Memory B cell (primary cell): Measurements from ENCODE around the gene ERC1.

ENCODE experiments used
- ATAC-seq: fragments of 150-1000 bp; cut with Tn5 transposase; 2 replicates; pipeline ENCODE4 v1.10.0; 2021; ENCODE audit warnings: low read depth, mild to moderate bottlenecking, moderate library complexity
- DNase-seq, 2 donors: peaks; one replicate each; pipeline ENCODE4 v3.0.0; 2022; ENCODE audit warnings: low spot score in 2 of 2
- H3K27ac Mint-ChIP-seq: one replicate; pipeline ENCODE4 v1.8.0; 2022; ENCODE audit warnings: mild to moderate bottlenecking, moderate library complexity, mixed read lengths
- H3K27me3 Mint-ChIP-seq: one replicate; pipeline ENCODE4 v1.8.0; 2022; ENCODE audit warnings: mixed read lengths
- H3K36me3 Mint-ChIP-seq: one replicate; pipeline ENCODE4 v1.8.0; 2022; ENCODE audit warnings: mild to moderate bottlenecking, mixed read lengths
- H3K4me1 Mint-ChIP-seq: one replicate; pipeline ENCODE4 v1.8.0; 2022; ENCODE audit warnings: mixed read lengths
- H3K4me3 Mint-ChIP-seq: one replicate; pipeline ENCODE4 v1.8.0; 2022; ENCODE audit warnings: mild to moderate bottlenecking, moderate library complexity, mixed read lengths
- H3K9me3 Mint-ChIP-seq: one replicate; pipeline ENCODE4 v1.8.0; 2022; ENCODE audit warnings: mixed read lengths

The ERC1 gene

DNA sequence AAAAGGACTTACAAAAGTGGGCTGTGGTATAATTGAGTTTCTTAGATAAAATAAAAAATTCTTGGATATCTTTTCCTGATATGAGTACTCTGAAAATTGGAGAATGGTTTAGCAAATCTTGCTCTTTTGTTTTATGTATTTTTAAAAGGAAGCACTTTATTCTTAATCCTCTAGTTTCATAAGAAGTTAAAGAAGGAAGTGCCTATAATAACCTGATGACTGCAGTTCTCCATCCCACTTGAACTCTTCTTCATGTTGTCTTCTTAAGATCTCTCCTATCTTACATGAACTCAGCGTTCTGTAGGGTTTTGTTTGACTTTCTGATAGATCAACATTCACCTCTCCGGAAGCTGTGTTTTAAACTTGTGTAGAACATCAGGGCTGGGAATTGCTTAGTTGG is 271.0 kb downstream of the ERC1 start:
- no peak for ATAC-seq
- Mint-ChIP-seq H3K4me1 (no peaks in the 10 kb centered on the region), H3K27ac (no peak overlapping the region), H3K4me3 (no peak overlapping the region), H3K9me3 (no peaks in the 10 kb centered on the region), H3K27me3 (no peaks in the 10 kb centered on the region), H3K36me3 (peaks cover 35% of the 10 kb centered on the region)
- DNase-seq, result no peak

DNA sequence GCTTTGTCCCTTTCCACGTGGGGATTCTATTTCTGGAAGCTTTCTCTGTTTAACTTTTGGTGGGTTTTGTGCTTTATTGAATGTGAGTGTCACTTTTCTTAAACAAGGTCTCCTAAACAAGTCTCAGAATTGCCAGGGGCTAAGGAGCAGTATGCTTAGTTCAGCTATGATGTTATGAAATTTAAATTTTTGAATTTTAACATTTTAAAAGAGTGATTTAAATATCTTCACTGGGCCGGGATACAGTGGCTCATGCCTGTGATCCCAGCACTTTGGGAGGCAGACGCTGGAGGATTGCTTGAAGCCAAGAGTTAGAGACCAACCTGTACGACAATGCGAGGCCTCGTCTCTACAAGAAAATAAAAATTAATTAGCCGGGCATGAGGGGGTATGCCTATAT is 276.2 kb downstream of the ERC1 start:
- DNase-seq (no peak), ATAC-seq (no peak)
- H3K27ac Mint-ChIP-seq, result no peak overlapping the region
- no peaks in the 10 kb centered on the region for H3K27me3 Mint-ChIP-seq
- H3K36me3 Mint-ChIP-seq, result peaks cover 40% of the 10 kb centered on the region
- no peak overlapping the region for H3K4me3 Mint-ChIP-seq
- no peaks in the 10 kb centered on the region for H3K9me3 Mint-ChIP-seq
- peaks cover 5% of the 10 kb centered on the region for H3K4me1 Mint-ChIP-seq

DNA sequence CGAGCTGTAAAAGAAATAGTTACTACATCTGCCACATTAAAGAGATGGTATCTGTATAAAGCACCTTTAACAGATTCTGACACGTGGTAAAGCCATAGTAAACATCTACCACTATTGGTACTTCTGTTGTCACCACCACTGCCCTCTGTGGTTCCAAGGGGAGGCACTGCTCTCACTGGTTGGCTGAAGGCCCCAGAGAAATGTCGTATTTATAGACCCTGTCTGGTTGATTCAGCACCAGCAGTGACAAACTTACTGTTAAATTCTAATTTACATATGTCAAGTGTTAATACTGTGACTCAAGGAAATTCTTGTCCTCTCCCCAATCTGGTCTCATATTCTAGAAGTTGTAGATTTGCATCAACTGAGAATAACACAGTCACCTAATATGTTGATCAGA is 281.1 kb downstream of the ERC1 start:
- Mint-ChIP-seq H3K27ac (no peak overlapping the region), H3K9me3 (no peaks in the 10 kb centered on the region), H3K27me3 (no peaks in the 10 kb centered on the region), H3K36me3 (peaks cover 25% of the 10 kb centered on the region), H3K4me1 (peaks cover 8% of the 10 kb centered on the region), H3K4me3 (no peak overlapping the region)
- no peak for ATAC-seq
- DNase-seq, result no peak

DNA sequence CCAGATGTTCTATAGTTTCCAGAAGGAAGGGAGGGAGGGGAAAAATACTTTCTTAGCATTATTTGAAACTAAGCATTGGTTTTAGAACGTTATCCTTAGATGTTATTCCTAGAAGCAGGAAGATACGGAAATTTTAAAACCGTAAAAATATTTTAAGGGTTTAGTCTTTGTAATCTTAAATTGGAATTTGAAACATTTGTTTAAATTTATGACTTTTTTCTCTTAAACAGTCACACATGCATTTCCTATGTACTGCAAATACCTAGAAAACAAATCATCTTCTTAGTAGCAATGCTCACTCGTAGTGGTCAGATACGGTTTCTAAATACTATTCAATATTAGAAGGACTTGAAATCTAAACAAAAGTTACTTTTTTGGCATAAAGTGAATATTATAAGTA is 282.0 kb downstream of the ERC1 start:
- H3K36me3 Mint-ChIP-seq, result peaks cover 25% of the 10 kb centered on the region
- ATAC-seq (no peak), DNase-seq (no peak)
- no peaks in the 10 kb centered on the region for H3K27me3 Mint-ChIP-seq
- H3K9me3 Mint-ChIP-seq, result no peaks in the 10 kb centered on the region
- no peak overlapping the region for H3K4me3 Mint-ChIP-seq
- peaks cover 8% of the 10 kb centered on the region for H3K4me1 Mint-ChIP-seq
- H3K27ac Mint-ChIP-seq, result no peak overlapping the region

DNA sequence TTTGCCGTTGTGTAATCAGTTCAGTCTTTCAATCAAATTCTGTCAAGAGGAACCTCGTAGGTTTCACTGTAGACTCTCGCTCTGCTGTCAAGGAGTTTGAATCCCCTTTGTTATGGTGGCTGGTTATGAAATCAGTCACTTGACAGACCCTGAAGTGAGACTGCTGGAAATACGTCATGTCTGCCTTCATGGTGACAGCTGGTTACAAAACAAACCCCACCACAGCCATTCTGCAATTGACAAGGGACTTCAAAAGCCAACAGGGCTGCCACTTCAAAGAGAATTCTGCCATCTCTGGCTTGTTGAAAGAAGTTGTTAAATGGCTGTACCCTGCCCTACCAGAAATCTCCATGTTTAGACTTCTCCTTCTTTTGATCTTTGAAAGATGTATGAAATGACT is 286.9 kb downstream of the ERC1 start:
- ATAC-seq, result peak; percentile 38
- H3K4me3 Mint-ChIP-seq, result no peak overlapping the region
- DNase-seq, result no peak
- no peaks in the 10 kb centered on the region for H3K27me3 Mint-ChIP-seq
- H3K4me1 Mint-ChIP-seq, result peaks cover 2% of the 10 kb centered on the region
- H3K36me3 Mint-ChIP-seq, result peaks cover 13% of the 10 kb centered on the region
- H3K9me3 Mint-ChIP-seq, result no peaks in the 10 kb centered on the region
- peak overlapping the region; percentile 38 for H3K27ac Mint-ChIP-seq

DNA sequence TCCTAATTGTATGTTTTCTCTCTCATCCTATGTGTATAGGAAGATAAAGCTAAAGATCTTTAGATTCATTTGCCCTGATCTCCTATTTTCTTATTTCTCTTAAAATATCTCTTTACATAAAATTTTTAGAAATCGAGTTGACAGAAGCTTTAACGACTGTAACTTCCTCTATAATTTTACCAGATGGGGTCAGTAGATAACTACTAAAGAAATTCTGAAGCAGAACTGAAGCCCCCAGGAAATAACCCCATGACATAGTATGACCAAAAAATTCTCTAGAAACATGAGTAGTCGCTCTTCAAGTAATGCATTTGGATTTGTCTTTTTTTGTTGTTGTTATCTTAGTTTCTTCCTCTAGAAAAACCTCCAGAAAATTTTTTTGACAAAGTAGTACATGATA is 288.0 kb downstream of the ERC1 start:
- H3K4me3 Mint-ChIP-seq, result no peak overlapping the region
- ATAC-seq (no peak), DNase-seq (no peak)
- H3K36me3 Mint-ChIP-seq, result peaks cover 13% of the 10 kb centered on the region
- peaks cover 2% of the 10 kb centered on the region for H3K4me1 Mint-ChIP-seq
- H3K27me3 Mint-ChIP-seq, result no peaks in the 10 kb centered on the region
- no peaks in the 10 kb centered on the region for H3K9me3 Mint-ChIP-seq
- no peak overlapping the region for H3K27ac Mint-ChIP-seq

DNA sequence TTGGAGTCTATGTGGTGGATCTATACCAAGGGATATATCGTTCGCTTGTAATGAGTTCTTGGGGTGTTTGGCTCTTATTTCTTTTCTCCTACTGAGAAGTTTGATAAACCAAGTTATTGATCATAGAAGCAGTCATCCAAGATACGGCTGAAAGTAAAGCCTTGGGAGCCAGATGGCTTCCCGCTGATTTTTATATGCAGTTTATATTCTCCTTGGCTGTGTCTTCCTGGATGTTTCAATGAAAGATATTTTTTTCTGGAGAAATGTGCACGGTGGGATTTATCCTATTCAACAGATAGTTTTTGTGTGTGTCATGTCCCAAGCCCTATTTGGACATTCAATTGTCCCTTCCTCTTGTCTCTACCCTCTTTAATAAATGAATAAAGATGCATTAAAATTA is 289.0 kb downstream of the ERC1 start:
- Mint-ChIP-seq H3K9me3 (no peaks in the 10 kb centered on the region), H3K4me3 (no peak overlapping the region), H3K4me1 (peaks cover 2% of the 10 kb centered on the region), H3K27ac (no peak overlapping the region), H3K27me3 (no peaks in the 10 kb centered on the region), H3K36me3 (peaks cover 13% of the 10 kb centered on the region)
- ATAC-seq (no peak), DNase-seq (no peak)

DNA sequence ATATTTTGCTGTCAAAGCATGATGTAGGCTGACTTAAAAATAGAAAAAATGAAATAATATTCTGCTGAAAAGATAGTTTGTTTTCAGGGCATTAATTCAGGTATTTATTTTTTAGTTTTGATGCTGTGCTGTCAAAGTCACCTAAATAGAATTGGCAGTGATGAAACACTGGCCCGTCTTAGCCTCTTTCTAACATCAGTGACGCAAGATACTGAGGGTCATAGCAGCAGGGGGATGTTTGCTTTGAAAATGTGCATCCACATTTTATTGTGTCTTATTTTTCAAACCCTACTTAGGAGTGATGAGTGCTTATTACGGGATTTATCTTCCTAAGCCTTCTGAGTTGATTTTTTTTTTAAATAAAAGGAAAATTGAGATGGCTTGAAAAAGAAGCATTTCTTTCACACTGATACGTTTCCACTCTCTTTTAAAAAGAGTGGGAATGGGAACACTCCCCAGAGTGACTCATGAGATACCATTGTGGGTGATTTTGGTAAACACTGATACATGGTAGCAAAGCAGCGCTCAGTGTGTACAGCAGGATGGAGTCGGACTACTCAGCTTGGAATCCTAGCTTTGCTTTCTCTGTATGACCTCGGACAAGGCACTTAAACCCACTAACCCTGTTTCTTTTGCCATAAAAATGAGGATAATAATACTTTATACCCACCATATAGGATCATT is 290.8 kb downstream of the ERC1 start:
- Mint-ChIP-seq H3K27ac (no peak overlapping the region), H3K4me3 (no peak overlapping the region), H3K9me3 (no peaks in the 10 kb centered on the region), H3K27me3 (no peaks in the 10 kb centered on the region), H3K4me1 (no peaks in the 10 kb centered on the region), H3K36me3 (peaks cover 6% of the 10 kb centered on the region)
- ATAC-seq (no peak), DNase-seq (no peak)

DNA sequence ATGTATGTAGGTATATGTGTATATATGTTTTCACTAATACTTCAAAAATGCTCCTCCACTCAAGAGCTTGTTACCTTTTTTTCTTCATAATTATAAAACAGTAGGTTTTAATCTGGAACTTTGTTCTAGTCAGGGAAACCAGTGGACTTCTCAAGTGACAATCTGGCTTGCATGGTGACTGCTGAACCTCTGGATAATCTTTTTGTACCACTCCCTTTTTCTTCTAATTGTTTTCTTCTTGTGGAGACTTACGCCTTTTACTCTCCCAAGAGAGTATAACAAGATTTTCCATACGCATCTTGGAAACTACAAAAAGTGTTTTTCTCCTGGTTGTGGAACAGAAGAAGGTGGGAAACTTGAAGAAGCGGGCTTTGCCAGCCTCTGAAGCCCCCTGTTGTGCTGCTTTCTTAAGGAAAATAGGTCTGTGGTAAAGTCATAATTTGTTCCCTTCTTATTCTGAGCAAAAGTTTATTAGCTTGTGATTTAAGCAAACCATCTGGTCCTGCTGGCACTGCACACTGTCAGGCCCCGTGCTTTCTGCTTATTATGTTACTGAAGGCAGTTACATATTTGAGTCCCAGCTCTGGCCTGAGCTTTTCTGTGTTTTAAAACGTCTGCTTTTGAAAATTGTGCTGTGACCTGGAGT is 291.8 kb downstream of the ERC1 start:
- ATAC-seq (no peak), DNase-seq (no peak)
- Mint-ChIP-seq H3K27me3 (no peaks in the 10 kb centered on the region), H3K9me3 (no peaks in the 10 kb centered on the region), H3K36me3 (peaks cover 8% of the 10 kb centered on the region), H3K4me1 (no peaks in the 10 kb centered on the region), H3K27ac (no peak overlapping the region), H3K4me3 (no peak overlapping the region)

DNA sequence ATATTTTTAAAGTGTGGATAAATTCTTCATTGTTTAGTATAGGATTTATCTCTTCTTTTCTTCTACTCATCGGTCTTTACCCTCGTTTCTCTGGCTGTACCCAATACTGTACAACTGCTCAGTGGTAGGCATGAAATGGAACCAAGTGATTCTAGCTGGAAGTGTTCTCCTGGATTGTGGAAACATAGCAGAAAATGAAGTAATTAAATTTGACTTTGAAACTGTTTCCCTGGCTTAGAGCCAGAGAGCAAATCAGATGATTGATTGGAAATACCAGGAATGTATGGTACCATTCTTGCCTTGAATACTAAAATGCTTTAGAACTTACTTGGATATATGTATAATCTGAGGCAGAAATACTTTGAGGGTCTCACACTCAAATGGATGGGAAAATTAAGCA is 292.3 kb downstream of the ERC1 start:
- H3K27ac Mint-ChIP-seq, result no peak overlapping the region
- no peak for ATAC-seq
- peaks cover 8% of the 10 kb centered on the region for H3K36me3 Mint-ChIP-seq
- DNase-seq, result no peak
- H3K9me3 Mint-ChIP-seq, result no peaks in the 10 kb centered on the region
- H3K4me1 Mint-ChIP-seq, result no peaks in the 10 kb centered on the region
- no peaks in the 10 kb centered on the region for H3K27me3 Mint-ChIP-seq
- H3K4me3 Mint-ChIP-seq, result no peak overlapping the region

DNA sequence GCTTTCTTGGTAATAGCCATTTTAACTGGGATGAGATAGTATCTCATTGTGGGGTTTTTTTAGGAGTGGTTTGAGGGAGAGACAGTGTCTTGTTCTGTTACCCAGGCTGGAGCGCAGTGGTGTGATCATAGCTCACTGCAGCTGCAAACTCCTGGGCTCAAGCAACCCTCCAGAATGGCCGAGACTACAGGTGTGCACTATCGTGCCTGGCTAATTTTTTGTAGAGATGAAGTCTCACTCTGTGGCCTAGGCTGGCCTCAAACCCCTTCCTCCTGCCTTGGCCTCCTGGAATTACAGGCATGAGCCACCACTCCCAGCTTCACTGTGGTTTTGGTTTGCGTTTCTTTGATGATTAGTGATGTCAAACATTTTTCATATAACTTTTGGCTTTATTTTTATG is 293.6 kb downstream of the ERC1 start:
- DNase-seq, result no peak
- peaks cover 9% of the 10 kb centered on the region for H3K36me3 Mint-ChIP-seq
- ATAC-seq, result no peak
- H3K27ac Mint-ChIP-seq, result no peak overlapping the region
- H3K4me1 Mint-ChIP-seq, result peaks cover under 1% of the 10 kb centered on the region
- no peaks in the 10 kb centered on the region for H3K27me3 Mint-ChIP-seq
- H3K4me3 Mint-ChIP-seq, result no peak overlapping the region
- H3K9me3 Mint-ChIP-seq, result no peaks in the 10 kb centered on the region

DNA sequence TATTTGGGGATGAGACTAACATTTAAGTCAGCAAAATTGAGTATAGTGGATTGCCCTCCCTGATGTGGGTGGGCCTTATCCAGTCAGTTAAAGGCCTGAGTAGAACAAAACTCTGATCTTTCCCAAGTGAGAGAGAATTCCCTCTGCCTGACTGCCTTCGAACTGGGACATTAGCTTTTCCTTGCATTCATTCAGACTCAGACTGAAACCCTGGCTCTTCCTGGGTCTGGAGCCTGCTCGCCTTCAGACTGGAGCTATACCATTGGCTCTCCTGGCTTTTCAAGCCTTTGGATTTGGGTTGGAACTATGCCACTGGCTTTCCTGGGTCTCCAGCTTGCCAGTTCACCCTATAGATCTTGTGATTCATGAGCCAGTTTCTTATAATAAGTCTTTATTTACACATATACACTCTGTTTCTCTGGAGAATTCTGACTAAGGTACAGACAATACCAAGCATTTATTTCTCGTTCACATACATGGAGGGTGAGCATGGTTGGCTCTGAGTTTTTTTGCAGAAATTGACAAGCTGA is 296.5 kb downstream of the ERC1 start:
- ATAC-seq (no peak), DNase-seq (no peak)
- peaks cover 19% of the 10 kb centered on the region for H3K36me3 Mint-ChIP-seq
- H3K27me3 Mint-ChIP-seq, result no peaks in the 10 kb centered on the region
- H3K9me3 Mint-ChIP-seq, result no peaks in the 10 kb centered on the region
- H3K27ac Mint-ChIP-seq, result no peak overlapping the region
- no peak overlapping the region for H3K4me3 Mint-ChIP-seq
- peaks cover 3% of the 10 kb centered on the region for H3K4me1 Mint-ChIP-seq

DNA sequence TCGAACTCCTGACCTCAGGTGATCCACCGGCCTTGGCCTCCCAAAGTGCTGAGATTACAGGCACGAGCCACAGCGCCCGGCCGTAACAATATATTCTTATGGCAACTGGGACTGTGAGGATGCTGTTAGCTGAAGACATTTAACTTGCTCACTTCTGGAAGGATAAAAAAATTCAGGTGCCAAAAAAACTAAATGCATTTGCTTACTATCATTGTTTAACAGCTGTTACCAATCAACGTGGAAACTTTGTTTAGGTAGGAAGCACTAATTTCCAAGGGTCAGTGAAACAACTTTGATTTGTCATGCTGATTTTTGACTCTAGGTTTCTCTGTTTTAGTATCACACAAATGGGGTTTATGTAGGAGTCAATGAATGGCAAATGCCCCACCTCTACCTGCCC is 297.3 kb downstream of the ERC1 start:
- DNase-seq, result no peak
- no peak for ATAC-seq
- H3K9me3 Mint-ChIP-seq, result no peaks in the 10 kb centered on the region
- H3K36me3 Mint-ChIP-seq, result peaks cover 19% of the 10 kb centered on the region
- H3K27me3 Mint-ChIP-seq, result no peaks in the 10 kb centered on the region
- H3K27ac Mint-ChIP-seq, result no peak overlapping the region
- peaks cover 3% of the 10 kb centered on the region for H3K4me1 Mint-ChIP-seq
- no peak overlapping the region for H3K4me3 Mint-ChIP-seq

DNA sequence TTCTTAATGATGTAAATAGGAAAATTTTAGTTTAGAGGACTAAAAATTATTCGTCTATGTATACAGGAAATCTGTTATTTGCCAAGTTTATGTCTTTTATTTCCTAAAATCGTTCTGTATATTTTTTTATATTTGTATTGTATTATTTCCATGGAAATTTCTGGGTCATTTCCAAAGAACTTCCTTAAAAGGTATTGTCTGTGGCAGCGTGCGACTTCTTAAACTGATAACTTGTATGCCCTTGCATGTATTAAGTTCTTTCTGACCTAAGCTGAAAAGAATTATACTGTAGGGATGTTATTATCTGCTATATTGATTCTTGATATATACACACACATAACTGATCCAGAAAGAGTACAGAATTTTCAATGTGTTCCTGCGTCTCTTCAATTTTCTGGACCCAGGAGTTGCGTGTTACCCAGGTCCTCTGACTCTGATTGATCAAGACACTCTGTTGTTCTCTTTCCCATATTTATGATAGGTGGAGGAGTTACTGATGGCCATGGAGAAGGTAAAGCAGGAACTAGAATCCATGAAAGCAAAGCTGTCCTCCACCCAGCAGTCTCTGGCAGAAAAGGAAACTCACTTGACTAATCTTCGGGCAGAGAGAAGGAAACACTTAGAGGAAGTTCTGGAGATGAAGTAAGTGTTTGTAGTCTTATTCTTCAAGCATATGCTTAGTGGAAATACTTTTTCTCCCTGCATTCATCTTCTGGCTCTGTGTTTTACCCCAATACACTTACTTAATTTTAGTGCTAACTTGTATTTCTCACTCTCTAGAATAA is 298.5 kb downstream of the ERC1 start:
- no peak for DNase-seq
- Mint-ChIP-seq H3K4me3 (no peak overlapping the region), H3K36me3 (peaks cover 22% of the 10 kb centered on the region), H3K9me3 (no peaks in the 10 kb centered on the region), H3K4me1 (peaks cover 3% of the 10 kb centered on the region), H3K27me3 (no peaks in the 10 kb centered on the region), H3K27ac (no peak overlapping the region)
- ATAC-seq, result no peak
